Testis (tissue), 5 donors: ENCODE data around the gene REL. TPM values are rescaled to one million over a fixed set of nuclear protein-coding genes. Genes with fewer than 3 reads are reported as not detected.

Source experiments
- DNase-seq: peaks from one replicate; pipeline ENCODE4 v3.0.0-alpha.2; 2019
- H3K27ac ChIP-seq, 2 donors: fragments of 200-600 bp; sonication (generic); one replicate each; pipeline ENCODE4 v1.5.1; 2019
- H3K27me3 ChIP-seq: fragments of 200-600 bp; sonication (generic); one replicate; pipeline ENCODE4 v1.5.1; 2019
- H3K36me3 ChIP-seq: fragments of 200-600 bp; sonication (generic); one replicate; pipeline ENCODE4 v1.5.1; 2017; ENCODE audit warnings: low read depth; ENCODE audit errors: missing control alignments
- H3K4me1 ChIP-seq: fragments of 200-600 bp; sonication (generic); one replicate; pipeline ENCODE4 v1.5.1; 2019
- H3K4me3 ChIP-seq, 2 donors: fragments of 200-600 bp; sonication (generic); one replicate each; pipeline ENCODE4 v1.5.1; 2017 to 2019
- H3K9me3 ChIP-seq: fragments of 200-600 bp; sonication (generic); one replicate; pipeline ENCODE4 v1.5.1; 2017
- CTCF ChIP-seq, 3 experiments: fragments of 450-650 bp in 2 of 3; fragments of 200-600 bp in 1 of 3; sonication (generic) in 1 of 3; IDR thresholded peaks; one replicate each; pipeline ENCODE4 v1.5.1; 2016 to 2019; ENCODE audit warnings: antibody characterized with exemption in 3 of 3, mild to moderate bottlenecking in 2 of 3, moderate library complexity in 1 of 3
- POLR2A ChIP-seq: fragments of 450-650 bp; IDR thresholded peaks from one replicate; pipeline ENCODE4 v1.6.1; 2017; ENCODE audit warnings: antibody characterized with exemption, mild to moderate bottlenecking, moderate library complexity
- whole genome bisulfite sequencing, 2 donors: methylation state at CpG; one replicate each; pipeline ENCODE4 v1.1.5; 2018; 5-methylcytosine and 5-hydroxymethylcytosine counted together
- intact Hi-C: fragments of 100-400 bp; cut with DNase I; formaldehyde crosslinking; loops from one replicate; pipeline ENCODE4 v1.15.1; 2023; ENCODE audit warnings: low total_unique reads
- long read RNA-seq, 2 donors: transcript quantifications; one replicate each; lab custom pipeline, GENCODE V29; 2026
- polyA plus RNA-seq: library from polyadenylated mRNA; stranded (reverse); fragments of 350-450 nt; fragmentation: Illumina TruSeq; extraction: RNeasy Lipid Tissue Mini Kit (QIAGEN cat#74804); gene quantifications from one replicate; pipeline ENCODE4 v1.2.3, GENCODE V29; 2014; ENCODE audit warnings: low read depth, low replicate concordance; ENCODE audit not compliant: insufficient read depth
- total RNA-seq, 2 donors: library from RNA; depleted of rRNA; stranded (reverse); fragments of >200 nt; gene quantifications; one replicate each; pipeline ENCODE4 v1.2.3, GENCODE V29; 2016

The REL gene
- 10 to 100 TPM; 30.5 to 33.7 TPM for total RNA-seq
- polyA plus RNA-seq, result 4.3 TPM
- long read RNA-seq, donor 1, result 0 reads
- long read RNA-seq, donor 2, full-length matches to known transcripts, result 3 of 3 reads
- long read RNA-seq, donor 2, partial matches to known transcripts, result 0 of 3 reads
- long read RNA-seq, donor 2, other reads (novel, unspliced or antisense), result 0 of 3 reads

DNA sequence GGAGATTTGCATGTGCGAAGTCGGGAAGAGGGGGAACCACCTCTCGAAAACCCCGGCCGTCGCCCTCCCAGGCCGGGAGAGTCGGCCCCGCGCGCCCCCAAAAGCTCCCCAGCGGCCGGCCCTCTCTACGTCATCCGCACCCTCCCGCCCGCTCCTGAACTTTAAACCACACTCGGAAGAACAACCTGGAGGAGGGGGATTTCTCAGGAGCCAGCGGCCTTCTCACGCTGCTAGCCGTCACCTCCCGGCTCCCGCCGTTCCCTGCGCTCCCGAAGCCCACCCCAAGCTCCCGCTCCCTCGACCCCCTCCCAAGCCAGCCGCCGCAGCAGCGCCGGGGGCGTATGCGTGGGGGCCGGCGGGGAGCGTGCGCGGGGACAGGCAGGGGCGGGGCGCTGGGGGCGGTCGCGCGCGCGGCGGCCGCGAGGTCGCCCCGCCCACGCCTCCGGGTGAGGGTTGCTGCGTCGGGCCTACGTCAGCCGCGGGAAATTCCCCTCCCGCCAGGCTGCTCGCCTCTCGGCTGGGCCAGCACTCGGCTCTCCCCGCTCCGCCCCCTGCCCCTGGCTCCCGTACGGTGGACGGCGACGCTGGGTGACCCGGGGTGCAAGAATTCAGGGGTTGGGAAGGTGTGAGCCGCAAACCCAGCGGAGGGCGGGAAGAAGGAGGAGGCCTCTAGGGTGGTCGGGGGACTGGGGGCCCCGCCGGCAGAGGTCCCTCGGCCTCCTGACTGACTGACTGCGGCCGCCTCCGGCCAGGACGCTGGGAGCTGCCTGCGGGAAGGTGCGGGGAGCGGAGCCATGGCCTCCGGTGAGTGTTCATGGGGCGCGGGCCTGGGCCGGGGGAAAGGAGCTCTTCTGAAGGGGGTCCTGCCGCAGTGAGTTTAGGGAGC, at the start of gene REL:
Gene REL, plus strand, starts transcription at position 528 of the 886 bp plus-strand sequence. Its CDS starts 267 bp downstream, at position 795.
- TF ChIP-seq POLR2A (peak; percentile 71), CTCF (IDR thresholded peaks at IDR 0.05) (no peak)
- 0 to 1% methylated on average over 19 to 57 of the region's 90 CpGs for WGBS, 2 donors
- intact Hi-C loops, result no loop called here

DNA sequence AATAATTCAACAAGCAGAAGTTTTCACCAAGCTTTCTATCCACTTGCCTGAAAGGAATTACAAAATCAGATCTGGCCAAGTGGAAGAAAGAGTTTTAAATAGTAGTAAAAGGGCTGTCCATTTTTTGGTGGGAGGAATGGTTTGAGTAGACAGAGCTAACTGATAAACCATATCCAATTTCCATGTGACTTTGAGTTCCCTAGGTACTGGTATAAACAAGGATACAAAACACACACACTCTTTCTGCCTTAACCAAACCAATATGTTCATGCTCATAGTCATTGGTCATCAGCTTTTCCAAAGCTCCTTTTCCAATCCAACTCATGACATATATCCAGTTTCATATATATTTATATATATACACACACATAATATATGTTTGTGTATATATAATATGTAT, 49.5 kb upstream of the REL start:
- Histone ChIP-seq H3K27ac (no peak overlapping the region), H3K36me3 (no peaks in the 10 kb centered on the region), H3K4me3 (no peak overlapping the region), H3K27me3 (no peaks in the 10 kb centered on the region), H3K4me1 (peaks cover 4% of the 10 kb centered on the region), H3K9me3 (no peaks in the 10 kb centered on the region)
- TF ChIP-seq POLR2A (no peak), CTCF (IDR thresholded peaks at IDR 0.05) (no peak)
- no peak for DNase-seq
- intact Hi-C loops, result no loop called here

More for the DNA sequence above, at the start of gene REL:
- H3K27ac ChIP-seq, result peak within 1 kb of the TSS; percentile 98 to 99
- H3K27me3 ChIP-seq, result no peaks in the 10 kb centered on the region
- H3K36me3 ChIP-seq, result no peaks in the 10 kb centered on the region
- peak within 1 kb of the TSS; percentile 88 for H3K4me3 ChIP-seq
- DNase-seq, result peak; percentile 93
- peaks cover 14% of the 10 kb centered on the region for H3K4me1 ChIP-seq
- H3K9me3 ChIP-seq, result no peaks in the 10 kb centered on the region

DNA sequence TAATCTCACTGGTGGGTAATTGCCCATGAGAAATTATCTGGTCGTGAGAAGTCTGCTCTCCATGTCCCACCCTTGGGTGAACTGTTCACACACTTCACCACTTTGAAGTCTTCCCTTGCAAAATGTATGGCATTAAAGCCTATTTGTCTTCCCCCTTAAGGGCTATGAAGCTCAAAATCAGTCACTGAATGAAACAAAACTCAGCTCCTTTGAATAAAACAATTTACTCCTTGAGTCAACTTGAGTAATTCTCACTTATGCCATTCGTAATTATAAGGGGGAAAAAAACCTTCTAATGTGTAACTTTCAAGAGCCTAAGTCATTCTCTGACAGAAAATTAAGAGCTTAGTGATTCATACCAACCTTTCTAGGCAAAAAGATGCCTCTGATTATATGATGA, 48.8 kb upstream of the REL start:
- H3K36me3 ChIP-seq, result no peaks in the 10 kb centered on the region
- no peak overlapping the region for H3K27ac ChIP-seq
- H3K27me3 ChIP-seq, result no peaks in the 10 kb centered on the region
- DNase-seq, result no peak
- H3K4me1 ChIP-seq, result peaks cover 4% of the 10 kb centered on the region
- TF ChIP-seq CTCF (IDR thresholded peaks at IDR 0.05) (no peak), POLR2A (no peak)
- intact Hi-C loops, result no loop called here
- H3K9me3 ChIP-seq, result no peaks in the 10 kb centered on the region
- WGBS, 2 donors, result 33 to 63% methylated on average over 2 of the region's 2 CpGs
- no peak overlapping the region for H3K4me3 ChIP-seq

DNA sequence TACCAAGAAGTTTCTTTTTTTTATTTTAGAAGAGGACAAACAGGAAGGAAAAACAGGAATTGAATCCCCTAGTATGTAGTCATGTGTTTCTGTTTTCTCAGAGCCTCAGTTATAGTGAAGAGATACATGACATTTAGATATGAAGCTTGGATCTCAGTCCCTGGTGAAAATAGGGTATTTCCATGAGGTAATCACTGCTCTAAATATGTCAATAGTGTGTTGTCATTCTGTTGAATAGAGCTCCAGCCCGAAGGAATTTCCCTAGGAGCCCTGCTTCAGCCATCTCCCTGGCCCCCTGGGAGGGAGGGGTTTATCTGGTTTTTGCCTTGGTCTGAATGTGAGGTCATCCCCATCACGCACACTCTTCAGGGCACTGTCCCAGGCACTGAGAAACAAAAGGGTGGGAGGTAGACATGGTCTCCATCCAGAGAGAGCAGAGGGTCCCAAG, 47.1 kb upstream of the REL start:
- Histone ChIP-seq H3K4me1 (peaks cover 4% of the 10 kb centered on the region), H3K27me3 (no peaks in the 10 kb centered on the region), H3K27ac (no peak overlapping the region), H3K4me3 (no peak overlapping the region), H3K9me3 (no peaks in the 10 kb centered on the region), H3K36me3 (no peaks in the 10 kb centered on the region)
- 31 to 52% methylated on average over 2 of the region's 2 CpGs for WGBS, 2 donors
- intact Hi-C loops, result no loop called here
- no peak for TF ChIP-seq CTCF (IDR thresholded peaks at IDR 0.05)
- no peak for TF ChIP-seq POLR2A
- DNase-seq, result no peak
